HG03139 (cell line): ENCODE data around the gene MAG.

ENCODE experiments used
- ATAC-seq: cut with Tn5 transposase; IDR thresholded peaks from one replicate; pipeline ENCODE4 v1.9.1; 2021; ENCODE audit not compliant: unreplicated experiment

MAG gene

GRCh38 chr19:35291916-35292315 is at the start of gene MAG:
Gene MAG, plus strand, starts transcription at chr19:35292161. Its CDS starts 3,248 bp downstream, at chr19:35295409.
- ATAC-seq = no peak

- no peak for ATAC-seq
Measured at GRCh38 chr19:35246466-35247092, 45.4 kb upstream of the MAG start.

GRCh38 chr19:35247526-35248309 is 44.2 kb upstream of the MAG start:
- ATAC-seq = no peak

- ATAC-seq = peak; percentile 56
Measured at GRCh38 chr19:35248310-35249145, 43.4 kb upstream of the MAG start, which contains the start of gene LSR. Gene LSR, plus strand, starts transcription at chr19:35249002. Its CDS starts 21 bp downstream, at chr19:35249023.

DNA sequence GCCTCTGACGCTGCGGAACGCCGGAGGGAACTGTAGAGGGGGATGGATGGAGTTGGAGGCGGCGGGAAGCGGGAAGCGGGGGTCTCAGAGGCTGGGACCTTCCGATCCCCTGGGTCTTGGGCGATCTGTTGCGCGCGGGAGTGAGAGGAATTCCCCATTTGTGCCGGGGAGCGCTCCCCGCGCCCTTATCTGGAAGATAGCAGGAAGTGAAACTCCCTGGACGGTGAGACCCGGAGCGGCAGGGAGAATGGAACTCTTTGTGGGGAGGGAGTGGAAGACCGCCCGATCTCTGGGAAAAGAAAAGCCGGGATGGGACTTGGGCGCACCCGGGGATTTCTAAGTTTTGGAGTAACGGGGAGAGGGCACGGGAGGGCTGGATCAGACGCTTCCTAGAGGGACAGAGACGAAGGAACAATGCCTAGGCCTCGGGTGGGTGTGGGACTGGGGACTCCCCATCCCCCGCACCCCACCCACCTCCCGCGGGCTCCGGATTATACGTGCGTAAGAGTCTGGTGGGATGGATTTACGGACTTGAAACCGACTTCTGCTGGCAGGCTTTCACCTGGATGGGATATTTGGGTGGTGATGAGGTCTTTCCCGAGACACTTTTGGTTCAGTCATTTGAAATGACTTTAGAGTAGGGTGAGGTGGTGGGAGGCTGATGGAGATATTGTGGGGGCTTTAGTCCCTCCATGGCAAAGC is 42.7 kb upstream of the MAG start:
- ATAC-seq = no peak

GRCh38 chr19:35249848-35250711 is 41.9 kb upstream of the MAG start:
- ATAC-seq = no peak

DNA sequence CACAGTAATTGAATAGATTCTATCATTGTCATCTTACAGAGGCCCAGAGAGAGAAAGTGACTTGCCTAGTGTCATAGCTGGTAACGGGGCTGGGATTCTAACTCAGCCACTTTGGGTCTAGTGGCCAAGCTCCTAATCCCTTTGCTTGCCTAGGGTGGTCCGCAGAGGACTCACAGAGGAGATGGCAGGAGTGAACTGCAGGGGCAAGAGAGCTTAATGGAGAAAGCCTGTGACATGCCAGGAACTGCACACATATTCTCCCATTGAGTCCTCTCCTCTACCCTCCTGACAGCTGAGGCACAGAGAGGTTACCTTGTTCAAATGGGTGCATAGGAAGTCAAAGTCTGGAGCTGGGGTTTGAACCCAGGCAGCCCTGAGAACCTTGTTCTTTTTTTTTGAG is 40.5 kb upstream of the MAG start:
- no peak for ATAC-seq

- ATAC-seq = no peak
Measured at GRCh38 chr19:35253316-35254286, 38.4 kb upstream of the MAG start.

DNA sequence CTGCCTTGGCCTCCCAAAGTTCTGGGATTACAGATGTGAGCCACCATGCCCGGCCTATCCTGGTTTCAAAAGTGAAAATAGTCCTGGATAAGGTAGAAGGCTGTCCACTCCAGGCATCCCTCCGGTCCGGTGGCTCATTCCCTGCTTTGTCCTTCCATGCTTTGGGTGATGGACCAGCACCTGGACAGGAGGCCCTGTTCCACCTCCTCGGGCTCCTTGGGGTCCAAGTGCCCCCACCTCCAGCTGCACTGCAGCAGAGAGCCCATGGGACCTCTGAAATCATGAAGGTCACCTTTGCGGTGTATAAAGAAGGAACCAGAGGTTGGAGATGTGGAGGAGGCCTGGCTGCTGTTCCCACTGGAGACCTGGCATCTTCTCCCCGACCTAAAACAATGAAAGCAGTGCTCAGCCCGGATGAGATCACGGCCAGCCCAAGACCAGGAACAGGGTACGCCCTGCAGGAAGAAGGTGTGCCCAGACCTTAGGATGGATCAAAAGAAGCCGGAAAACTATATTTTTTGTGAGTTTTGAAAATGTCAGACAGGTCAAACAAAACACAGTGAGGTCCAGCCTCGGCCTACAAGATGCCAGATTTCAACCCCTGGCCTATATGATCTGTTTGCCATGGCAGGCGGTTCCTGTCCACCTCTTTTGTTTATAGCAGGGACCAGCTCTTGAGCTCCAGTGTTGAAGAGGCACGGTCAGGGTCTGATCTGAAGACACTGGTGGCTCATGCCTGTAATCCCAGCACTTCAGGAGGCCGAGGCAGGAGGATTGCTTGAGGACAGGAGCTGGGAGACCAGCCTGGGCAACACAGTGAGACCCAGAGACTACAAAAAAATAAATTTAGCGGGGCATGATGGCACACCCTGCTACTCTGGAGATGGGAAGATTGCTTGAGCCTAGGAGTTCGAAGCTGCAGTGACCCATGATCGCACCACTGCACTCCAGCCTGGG is 37.3 kb upstream of the MAG start:
- ATAC-seq = no peak

DNA sequence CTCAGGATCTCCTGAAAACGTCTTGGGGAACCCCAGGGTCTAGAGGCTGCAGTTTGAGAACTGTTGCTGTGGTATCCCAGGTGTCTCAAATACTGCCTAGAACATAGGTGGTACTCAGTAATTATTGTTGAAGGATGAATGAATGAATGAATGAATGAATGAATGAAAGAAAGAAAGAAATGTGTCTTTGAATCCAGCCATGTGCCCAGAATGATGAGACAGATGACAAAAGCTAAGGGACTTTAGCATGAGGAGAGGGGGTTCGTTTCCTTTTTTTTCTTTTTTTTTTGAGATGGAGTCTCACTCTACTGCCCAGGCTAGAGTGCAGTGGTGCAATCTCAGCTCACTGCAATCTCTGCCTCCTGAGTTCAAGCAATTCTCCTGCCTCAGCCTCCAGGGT is 35.4 kb upstream of the MAG start:
- no peak for ATAC-seq

DNA sequence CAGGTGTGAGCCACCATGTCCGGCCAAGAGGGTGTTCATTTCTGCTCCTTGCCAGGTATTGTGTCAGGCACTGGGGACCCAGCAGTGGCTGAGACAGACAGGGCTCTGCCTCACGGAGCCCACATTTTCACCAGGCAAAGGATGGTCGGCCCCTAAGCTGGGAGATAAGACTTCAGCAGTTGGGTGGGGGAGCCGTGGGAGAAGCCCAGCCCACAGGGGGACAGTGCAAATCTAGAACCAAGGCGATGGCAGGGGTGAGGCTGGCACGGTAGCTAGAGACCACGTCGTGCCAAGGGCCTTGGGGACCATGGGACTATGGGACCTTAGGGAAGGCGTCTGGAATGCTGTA is 34.9 kb upstream of the MAG start:
- no peak for ATAC-seq

- ATAC-seq = no peak
Measured at GRCh38 chr19:35260694-35261304, 31.2 kb upstream of the MAG start.

DNA sequence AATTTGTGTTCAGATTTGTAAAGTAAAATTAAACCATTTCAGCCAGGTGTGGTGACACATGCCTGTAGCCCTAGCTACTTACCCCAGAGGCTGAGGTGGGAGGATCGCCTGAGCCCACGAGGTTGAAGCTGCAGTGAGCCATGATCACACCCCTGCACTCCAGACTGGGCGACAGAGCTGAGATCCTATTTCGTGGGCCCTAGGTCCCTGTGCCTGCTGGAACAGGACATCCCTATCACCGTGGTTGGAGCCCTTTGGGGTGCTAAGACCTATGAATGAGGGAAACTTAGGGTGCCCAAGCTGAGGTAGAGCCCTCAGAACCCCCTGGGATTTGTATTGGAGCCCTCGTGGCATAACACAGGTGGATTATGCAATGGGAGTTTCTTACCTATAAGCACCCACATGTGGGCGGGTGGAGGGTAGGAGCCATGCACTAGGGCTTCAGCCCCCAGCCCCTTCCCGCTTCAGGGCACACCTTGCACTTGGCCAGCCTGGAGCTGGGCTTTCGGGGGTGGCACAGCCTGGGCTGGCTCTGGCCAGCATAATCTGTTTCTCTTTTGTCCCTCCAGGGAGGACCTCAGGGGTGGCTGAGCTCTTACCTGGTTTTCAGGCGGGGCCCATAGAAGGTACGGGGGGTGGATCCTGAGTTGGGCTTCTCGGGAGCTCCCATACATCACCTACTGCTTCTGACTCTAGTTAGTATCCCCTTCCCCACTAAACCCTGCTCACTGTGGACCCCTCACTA is 30.4 kb upstream of the MAG start:
- no peak for ATAC-seq

DNA sequence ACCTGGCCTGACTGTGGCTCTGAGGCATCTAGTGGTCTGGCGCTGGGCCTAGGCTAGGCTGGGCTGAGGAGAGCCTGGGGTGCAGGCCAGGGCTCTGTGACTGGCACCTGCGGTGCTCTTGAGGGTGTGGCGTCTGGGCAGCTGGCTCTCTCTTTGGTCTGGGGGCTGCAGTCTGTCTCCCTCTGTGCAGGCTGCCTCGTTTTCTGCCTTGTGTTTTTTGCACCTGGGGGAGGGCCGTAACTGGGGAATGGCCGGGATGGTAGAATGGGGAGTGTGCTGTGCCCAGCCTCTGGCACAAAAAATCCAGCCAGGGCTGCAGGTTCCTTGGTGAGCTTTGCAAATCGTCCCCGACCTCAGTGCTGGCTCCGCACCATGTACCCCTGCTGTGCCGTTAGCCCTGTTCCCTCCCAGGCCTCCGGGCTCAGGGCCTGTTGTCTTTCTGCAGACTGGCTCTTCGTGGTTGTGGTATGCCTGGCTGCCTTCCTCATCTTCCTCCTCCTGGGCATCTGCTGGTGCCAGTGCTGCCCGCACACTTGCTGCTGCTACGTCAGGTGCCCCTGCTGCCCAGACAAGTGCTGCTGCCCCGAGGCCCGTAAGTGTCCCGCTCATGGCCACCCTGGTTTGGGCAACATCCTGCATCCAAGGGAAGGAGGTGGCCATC is 29.7 kb upstream of the MAG start:
- ATAC-seq = no peak

- no peak for ATAC-seq
Measured at GRCh38 chr19:35264268-35265125, 27.5 kb upstream of the MAG start.
